Measurements from ENCODE around the gene EVPL. TPM values are rescaled to one million over a fixed set of nuclear protein-coding genes. Genes with fewer than 3 reads are reported as not detected.

Gene EVPL
- total and polyA plus RNA-seq, 2 of the 13 experiments (the other 11 are each of a cell fraction or from before 2014, with no cell fraction given), result 2.1 to 8.2 TPM

GRCh38 chr17:76075364-76076145 is 48.4 kb upstream of the EVPL start (continued):
- TF ChIP-seq E2F5 (CRISPR knock-in tag; conservative IDR thresholded peaks at IDR 0.05), result 0 out of 2 replicates have a peak, but pooled peaks have one; percentile 11
- TF ChIP-seq IKZF5 (CRISPR knock-in tag; IDR thresholded peaks at IDR 0.05), result no peak
- TF ChIP-seq RELA (CRISPR knock-in tag; IDR thresholded peaks at IDR 0.05), result no peak
- no peak for TF ChIP-seq ZMAT3 (CRISPR knock-in tag; conservative IDR thresholded peaks at IDR 0.05)
- no peak for TF ChIP-seq ZFP36L2 (CRISPR knock-in tag; IDR thresholded peaks at IDR 0.05)
- TF ChIP-seq ATAD3A (CRISPR knock-in tag; IDR thresholded peaks at IDR 0.05), result no peak
- no peak for TF ChIP-seq ZNF232 (CRISPR knock-in tag; IDR thresholded peaks at IDR 0.05; ENCODE audit: borderline replicate concordance)
- TF ChIP-seq TEAD3 (CRISPR knock-in tag; optimal IDR thresholded peaks at IDR 0.05; ENCODE audit: borderline replicate concordance), result peak; percentile 42
- TF ChIP-seq ZNF616 (CRISPR knock-in tag; IDR thresholded peaks at IDR 0.05; ENCODE audit: low read depth), result no peak
- peak; percentile 63; the same call in 1 of the 2 replicates for TF ChIP-seq EZH2 (conservative IDR thresholded peaks at IDR 0.05; ENCODE audit: low read depth, low read length)
- no peak for TF ChIP-seq CEBPB (IDR thresholded peaks at IDR 0.05; ENCODE audit: borderline replicate concordance, low read depth, low read length)
- no peak for TF ChIP-seq THYN1 (CRISPR knock-in tag; IDR thresholded peaks at IDR 0.05; ENCODE audit: borderline replicate concordance, low read depth)
- TF ChIP-seq ZNF430 (CRISPR knock-in tag; IDR thresholded peaks at IDR 0.05), result no peak
- no peak for TF ChIP-seq SP2 (CRISPR knock-in tag; IDR thresholded peaks at IDR 0.05)
- TF ChIP-seq NAIF1 (CRISPR knock-in tag; IDR thresholded peaks at IDR 0.05; ENCODE audit: borderline replicate concordance), result no peak
- no peak for TF ChIP-seq KAT2B (IDR thresholded peaks at IDR 0.05; ENCODE audit: borderline replicate concordance, low read depth, low read length)
- peak; percentile 37; the same call in 1 of the 2 replicates for TF ChIP-seq ZNF749 (CRISPR knock-in tag; IDR thresholded peaks at IDR 0.05; ENCODE audit: borderline replicate concordance)
- no peak for TF ChIP-seq ZNF468 (CRISPR knock-in tag; IDR thresholded peaks at IDR 0.05)
- no peak for TF ChIP-seq GABPB1 (CRISPR knock-in tag; IDR thresholded peaks at IDR 0.05)
- TF ChIP-seq ZNF800 (CRISPR knock-in tag; IDR thresholded peaks at IDR 0.05), result peak; percentile 100
- no peak for TF ChIP-seq ZNF850 (CRISPR knock-in tag; conservative IDR thresholded peaks at IDR 0.05)
- no peak for TF ChIP-seq CEBPZ (IDR thresholded peaks at IDR 0.05; ENCODE audit: low read length)
- no peak for TF ChIP-seq ZFP37 (CRISPR knock-in tag; IDR thresholded peaks at IDR 0.05; ENCODE audit: borderline replicate concordance)

Data from HepG2 (cell line).